Motor neuron (in vitro differentiated cells): ENCODE data around the gene HPGD. TPM values are rescaled to one million over a fixed set of nuclear protein-coding genes. Genes with fewer than 3 reads are reported as not detected.

Experiments used
- ATAC-seq, 8 experiments: fragments of 200-7000 bp; cut with Tn5 transposase; replicated peaks in 6 of 8; 2 replicates each; pipeline ENCODE4 v1.8.0; 2021; ENCODE audit warnings: mild to moderate bottlenecking in 8 of 8, moderate library complexity in 8 of 8
- H3K27ac ChIP-seq, 2 donors: fragments of 250-450 bp; sonication (Bioruptor Pico); 2 replicates each; pipeline ENCODE4 v1.9.0; 2021; ENCODE audit warnings: antibody characterized with exemption in 2 of 2, mild to moderate bottlenecking in 2 of 2, moderate library complexity in 1 of 2
- H3K4me1 ChIP-seq, 2 donors: fragments of 250-450 bp; sonication (Bioruptor Pico); replicated peaks in 1 of 2; 2 replicates each; pipeline ENCODE4 v1.6.1; 2021; ENCODE audit warnings: antibody characterized with exemption in 2 of 2, mild to moderate bottlenecking in 2 of 2, moderate library complexity in 1 of 2
- H3K4me3 ChIP-seq, 5 donors: fragments of 250-450 bp; sonication (Bioruptor Pico); 2 replicates each; pipeline ENCODE4 v1.9.0; 2021; ENCODE audit warnings: antibody characterized with exemption in 5 of 5, mild to moderate bottlenecking in 5 of 5, moderate library complexity in 4 of 5
- WGBS, 10 experiments: fragments of 450-650 bp; shearing (Covaris generic); methylation state at CpG; one replicate each; pipeline ENCODE4 v1.0.0; 2022; 5-methylcytosine and 5-hydroxymethylcytosine counted together
- in situ Hi-C, 9 experiments: fragments of 400-800 bp; cut with MboI; loops; one replicate each; pipeline ENCODE4 v1.15.0; 2021; ENCODE audit warnings: low sequenced_read_pairs in 9 of 9, low pct_unique_long_range_greater_than_20kb in 2 of 9; ENCODE audit not compliant: unreplicated experiment in 9 of 9
- total RNA-seq, 8 experiments: library from RNA; unstranded; fragments of 300-600 nt; gene quantifications; 2 replicates each; pipeline versions ENCODE4 v1.2.3 to v1.2.4, GENCODE V29; 2022

HPGD gene
- total RNA-seq, 8 experiments from 2014 or later = 0.08 to 3.8 (median 0.96) TPM

DNA sequence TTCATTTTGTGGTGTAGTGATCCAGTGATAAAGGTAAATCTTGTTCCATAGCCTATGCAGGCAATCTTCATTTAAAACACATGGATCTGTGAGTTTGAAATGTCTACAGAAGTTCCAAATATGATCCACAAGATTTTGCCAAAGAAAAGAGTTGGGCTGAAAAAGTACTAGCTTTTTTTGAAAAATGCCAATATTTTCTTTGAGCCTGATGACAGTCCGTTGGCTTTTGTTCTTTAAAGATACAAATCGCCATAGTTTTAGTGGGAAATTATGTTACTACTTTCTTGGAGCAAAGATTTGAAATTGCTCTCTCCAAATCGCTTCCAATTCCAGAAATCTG lies 71.5 kb downstream of the HPGD start:
- in situ Hi-C loops = no loop called here
- WGBS, 10 experiments = 6 to 93% (median 74%) methylated on average over 2 to 3 of the region's 3 CpGs; no CpG with 5 or more reads in 1 of the 10 experiments
- no peak for ATAC-seq
- no peak overlapping the region for H3K27ac ChIP-seq
- no peaks in the 10 kb centered on the region for H3K4me1 ChIP-seq
- H3K4me3 ChIP-seq = no peak overlapping the region

DNA sequence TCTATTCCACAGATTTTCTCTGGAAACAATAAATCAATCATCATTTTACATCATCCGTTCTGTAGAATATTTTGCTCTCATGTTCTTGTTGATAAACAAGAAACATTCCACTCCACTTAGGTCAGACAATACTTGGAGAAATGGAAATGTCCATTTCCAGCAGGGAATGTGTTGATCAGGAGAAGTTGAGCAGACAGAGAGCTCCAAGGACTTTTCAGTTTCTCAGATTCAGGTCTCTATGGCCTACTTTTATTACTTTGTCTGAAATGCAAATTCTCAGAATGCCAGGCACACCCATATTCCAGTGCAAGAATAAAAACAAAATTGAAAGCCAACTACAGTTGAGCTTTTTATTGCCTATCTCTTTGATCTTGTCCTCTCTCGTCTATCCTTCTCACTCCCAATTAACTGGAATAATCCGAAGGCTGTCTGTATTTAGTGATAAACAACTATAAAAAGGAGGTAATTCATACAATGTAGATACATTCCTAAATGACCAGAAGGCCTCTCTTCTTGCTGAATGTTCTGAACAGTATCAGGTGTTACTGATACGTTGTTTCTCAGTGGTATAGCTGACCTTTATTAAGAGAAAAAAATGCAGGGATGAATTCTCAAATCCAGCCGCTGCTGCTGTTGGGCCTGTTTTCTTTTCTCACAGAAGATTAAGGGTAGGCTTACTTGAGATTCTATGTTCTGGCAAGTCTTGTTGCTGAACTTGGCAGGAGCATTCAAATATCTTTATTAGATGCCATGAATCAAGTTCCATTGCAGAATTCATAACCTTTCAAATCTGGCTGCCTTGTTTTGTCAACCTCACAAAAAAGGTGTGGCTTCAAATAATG lies 72.1 kb downstream of the HPGD start:
- H3K4me1 ChIP-seq = no peaks in the 10 kb centered on the region
- ATAC-seq = peak in 3 of 8 experiments; percentile 91 to 98 (median 96)

DNA sequence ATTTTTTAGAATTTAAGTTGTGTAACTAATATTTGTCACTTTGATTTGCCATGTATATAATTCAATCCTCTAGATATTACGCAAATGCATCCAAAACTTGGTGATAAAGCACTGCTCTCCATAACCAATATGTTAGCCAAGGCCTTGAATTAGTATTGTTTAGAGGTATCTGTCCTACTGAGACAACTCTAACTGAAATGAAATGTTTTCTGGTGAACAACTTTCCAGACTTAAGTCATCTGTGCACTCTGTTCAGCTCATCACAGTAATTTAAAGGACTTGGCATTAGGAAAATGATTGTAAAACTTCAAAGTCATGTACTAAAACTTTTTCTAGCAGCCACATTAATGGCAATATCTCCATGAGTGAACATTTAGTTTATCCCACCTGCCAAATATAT lies 73.1 kb downstream of the HPGD start:
- Histone ChIP-seq H3K4me3 (no peak overlapping the region), H3K4me1 (no peaks in the 10 kb centered on the region), H3K27ac (no peak overlapping the region)
- in situ Hi-C loops = no loop called here
- 17 to 100% (median 91%) methylated on average over 1 of the region's 1 CpG; no CpG with 5 or more reads in 1 of the 10 experiments for WGBS, 10 experiments
- no peak for ATAC-seq

More for the DNA sequence above, 72.1 kb downstream of the HPGD start:
- no peak overlapping the region for H3K4me3 ChIP-seq
- 0 to 96% (median 81%) methylated on average over 1 to 5 of the region's 5 CpGs for WGBS, 10 experiments
- in situ Hi-C loops = no loop called here
- no peak overlapping the region for H3K27ac ChIP-seq

DNA sequence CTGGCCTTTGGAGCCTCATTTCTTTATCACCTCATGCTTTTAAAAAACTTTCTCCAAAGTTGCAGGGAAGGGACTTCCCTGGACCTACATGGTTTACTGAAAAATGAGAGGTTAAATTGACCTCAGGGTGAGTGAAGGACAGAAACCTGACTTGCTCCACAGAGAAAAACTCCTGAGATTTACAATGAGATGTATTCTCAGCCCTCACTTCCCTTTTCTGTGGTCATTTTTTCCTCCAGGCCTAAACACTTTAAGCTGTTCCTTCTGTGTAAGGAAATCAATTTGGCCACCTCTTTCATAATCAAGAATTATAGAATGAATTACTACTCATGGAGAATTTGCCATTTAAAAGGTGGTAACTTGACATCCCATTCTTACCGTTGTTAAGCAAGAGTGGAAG lies 77.9 kb downstream of the HPGD start:
- in situ Hi-C loops = no loop called here
- Histone ChIP-seq H3K4me1 (no peaks in the 10 kb centered on the region), H3K27ac (no peak overlapping the region), H3K4me3 (no peak overlapping the region)
- no peak for ATAC-seq
- 14 to 100% (median 56%) methylated on average over 1 of the region's 1 CpG; no CpG with 5 or more reads in 3 of the 10 experiments for WGBS, 10 experiments

Other genes with a start within 250 kb of the HPGD start
- 10 to 100 TPM; 12.8 to 40.3 (median 24.3) TPM for gene FBXO8, start 238.8 kb downstream of the HPGD start, total RNA-seq
- 10 to 100 TPM in 7 of 8 experiments, 1 to 10 TPM in 1; 7.4 to 20.8 (median 17.9) TPM for gene CEP44, start 238.6 kb downstream of the HPGD start, total RNA-seq